Muscle of leg (tissue), 11 donors: ENCODE data around the gene ISG20L2. TPM values are rescaled to one million over a fixed set of nuclear protein-coding genes. Genes with fewer than 3 reads are reported as not detected.
A peak's percentile ranks its signal among the peaks of the same experiment; 100 is the strongest.

Source experiments
- DNase-seq: peaks from one replicate; pipeline ENCODE4 v3.0.0; 2013
- H3K27ac ChIP-seq: one replicate; pipeline ENCODE4 v1.5.1; 2013; ENCODE audit warnings: mild to moderate bottlenecking, low read length, control low read depth
- H3K27me3 ChIP-seq: one replicate; pipeline ENCODE4 v1.6.1; 2013; ENCODE audit warnings: low read length; ENCODE audit not compliant: control insufficient read depth, insufficient read depth
- H3K36me3 ChIP-seq: one replicate; pipeline ENCODE4 v1.6.1; 2013; ENCODE audit warnings: low read length; ENCODE audit not compliant: control insufficient read depth, insufficient read depth
- H3K4me1 ChIP-seq: one replicate; pipeline ENCODE4 v1.6.1; 2013; ENCODE audit warnings: low read length; ENCODE audit not compliant: control insufficient read depth, insufficient read depth
- H3K4me3 ChIP-seq: one replicate; pipeline ENCODE4 v1.5.1; 2013; ENCODE audit warnings: low read length, control low read depth
- H3K9me3 ChIP-seq: replicated peaks from 2 replicates; pipeline ENCODE4 v1.6.1; 2013; ENCODE audit warnings: low read depth, low read length; ENCODE audit not compliant: control insufficient read depth
- WGBS: methylation state at CpG from one replicate; pipeline ENCODE4 v1.1.5; 2013; ENCODE audit warnings: missing lambda C conversion rate; ENCODE audit not compliant: insufficient coverage; 5-methylcytosine and 5-hydroxymethylcytosine counted together
- polyA plus RNA-seq, 8 donors: library from polyadenylated mRNA; unstranded; fragments of 120-200 nt; gene quantifications; one replicate each; pipeline versions ENCODE4 v1.2.1 to v1.2.3, GENCODE V29; 2013; ENCODE audit warnings: inconsistent platforms in 1 of 8, low replicate concordance in 1 of 8; ENCODE audit not compliant: insufficient read length in 8 of 8, insufficient read depth in 1 of 8
- total RNA-seq: library from RNA; stranded (reverse); fragments of 120-200 nt; gene quantifications from one replicate; pipeline ENCODE4 v1.2.4, GENCODE V29; 2013

The ISG20L2 gene
- total and polyA plus RNA-seq, 9 donors = 14.0 to 29.4 (median 24.3) TPM

GRCh38 chr1:156707417-156708217 is 20.9 kb downstream of the ISG20L2 start:
- H3K27ac ChIP-seq = peak overlapping the region; percentile 94
- H3K9me3 ChIP-seq = no peaks in the 10 kb centered on the region
- H3K27me3 ChIP-seq = peaks cover 35% of the 10 kb centered on the region
- H3K4me3 ChIP-seq = no peak overlapping the region
- 0% methylated on average over 1 of the region's 8 CpGs for WGBS
- peaks cover 98% of the 10 kb centered on the region for H3K4me1 ChIP-seq
- H3K36me3 ChIP-seq = no peaks in the 10 kb centered on the region
- peak; percentile 95 for DNase-seq

- Histone ChIP-seq H3K36me3 (no peaks in the 10 kb centered on the region), H3K27me3 (peaks cover 35% of the 10 kb centered on the region), H3K27ac (peak overlapping the region; percentile 94), H3K4me1 (peaks cover 92% of the 10 kb centered on the region), H3K4me3 (peak overlapping the region; percentile 75), H3K9me3 (no peaks in the 10 kb centered on the region)
- DNase-seq = peak; percentile 97
- WGBS = 2% methylated on average over 27 of the region's 29 CpGs
These were observed 21.7 kb downstream of the ISG20L2 start for GRCh38 chr1:156706657-156707416.

GRCh38 chr1:156705918-156706656 is 22.5 kb downstream of the ISG20L2 start:
- H3K27me3 ChIP-seq = peaks cover 35% of the 10 kb centered on the region
- H3K36me3 ChIP-seq = no peaks in the 10 kb centered on the region
- under 1% methylated on average over 28 of the region's 45 CpGs for WGBS
- no peaks in the 10 kb centered on the region for H3K9me3 ChIP-seq
- DNase-seq = peak; percentile 93
- peak overlapping the region; percentile 75 for H3K4me3 ChIP-seq
- H3K4me1 ChIP-seq = peaks cover 86% of the 10 kb centered on the region
- peak overlapping the region; percentile 94 for H3K27ac ChIP-seq

GRCh38 chr1:156705321-156705917 is 23.1 kb downstream of the ISG20L2 start, which contains the start of gene CRABP2:
Gene CRABP2 (minus strand): TSS chr1:156705583. CDS start chr1:156705446, 137 bp downstream.
- 0% methylated on average over 29 of the region's 42 CpGs for WGBS
- DNase-seq = peak; percentile 89
- peaks cover 84% of the 10 kb centered on the region for H3K4me1 ChIP-seq

GRCh38 chr1:156704930-156705320 is 23.6 kb downstream of the ISG20L2 start:
- Histone ChIP-seq H3K27me3 (peaks cover 37% of the 10 kb centered on the region), H3K4me1 (peaks cover 79% of the 10 kb centered on the region), H3K9me3 (no peaks in the 10 kb centered on the region), H3K4me3 (peak overlapping the region; percentile 75), H3K36me3 (peaks cover 11% of the 10 kb centered on the region), H3K27ac (peak overlapping the region; percentile 94)
- WGBS = under 1% methylated on average over 29 of the region's 29 CpGs
- peak; percentile 50 for DNase-seq

More at GRCh38 chr1:156705321-156705917, 23.1 kb downstream of the ISG20L2 start, which contains the start of gene CRABP2:
- H3K4me3 ChIP-seq = peak within 1 kb of the TSS; percentile 75
- H3K27ac ChIP-seq = peak within 1 kb of the TSS; percentile 94
- H3K9me3 ChIP-seq = no peaks in the 10 kb centered on the region
- peaks cover 37% of the 10 kb centered on the region for H3K27me3 ChIP-seq
- H3K36me3 ChIP-seq = peaks cover 6% of the 10 kb centered on the region

GRCh38 chr1:156704166-156704711 is 24.3 kb downstream of the ISG20L2 start:
- H3K4me1 ChIP-seq = peaks cover 72% of the 10 kb centered on the region
- peak; percentile 39 for DNase-seq

GRCh38 chr1:156703741-156704140 is 24.8 kb downstream of the ISG20L2 start:
- Histone ChIP-seq H3K27ac (peak overlapping the region; percentile 94), H3K4me1 (peaks cover 67% of the 10 kb centered on the region), H3K27me3 (peaks cover 37% of the 10 kb centered on the region), H3K36me3 (peaks cover 20% of the 10 kb centered on the region), H3K4me3 (peak overlapping the region; percentile 75), H3K9me3 (no peaks in the 10 kb centered on the region)
- WGBS = 9% methylated on average over 3 of the region's 4 CpGs
- DNase-seq = no peak

More at GRCh38 chr1:156704166-156704711, 24.3 kb downstream of the ISG20L2 start:
- peaks cover 17% of the 10 kb centered on the region for H3K36me3 ChIP-seq
- WGBS = 17% methylated on average over 1 of the region's 10 CpGs
- H3K4me3 ChIP-seq = peak overlapping the region; percentile 75
- peaks cover 37% of the 10 kb centered on the region for H3K27me3 ChIP-seq
- peak overlapping the region; percentile 94 for H3K27ac ChIP-seq
- no peaks in the 10 kb centered on the region for H3K9me3 ChIP-seq

GRCh38 chr1:156703336-156703735 is 25.2 kb downstream of the ISG20L2 start:
- Histone ChIP-seq H3K27ac (no peak overlapping the region), H3K9me3 (no peaks in the 10 kb centered on the region), H3K4me3 (peak overlapping the region; percentile 75), H3K36me3 (peaks cover 24% of the 10 kb centered on the region), H3K4me1 (peaks cover 63% of the 10 kb centered on the region), H3K27me3 (peaks cover 37% of the 10 kb centered on the region)
- DNase-seq = no peak
- 0% methylated on average over 1 of the region's 4 CpGs for WGBS

GRCh38 chr1:156700736-156701531 is 27.6 kb downstream of the ISG20L2 start:
- 27% methylated on average over 1 of the region's 8 CpGs for WGBS
- peaks cover 33% of the 10 kb centered on the region for H3K27me3 ChIP-seq
- peaks cover 39% of the 10 kb centered on the region for H3K4me1 ChIP-seq
- H3K4me3 ChIP-seq = no peak overlapping the region
- H3K27ac ChIP-seq = no peak overlapping the region
- no peaks in the 10 kb centered on the region for H3K9me3 ChIP-seq
- H3K36me3 ChIP-seq = peaks cover 28% of the 10 kb centered on the region
- DNase-seq = no peak
